ENCODE measurements around the gene SKA2. TPM values are rescaled to one million over a fixed set of nuclear protein-coding genes. Genes with fewer than 3 reads are reported as not detected.

Gene SKA2
- total and polyA plus RNA-seq, 9 of the 15 experiments (the other 6 are each of a cell fraction or from before 2014, with no cell fraction given) = 58.1 to 183 (median 133) TPM

GRCh38 chr17:59106463-59107305, 48.3 kb downstream of the SKA2 start, which contains the start of gene TRIM37 (continued):
- TF ChIP-seq ZMIZ1 (IDR thresholded peaks at IDR 0.05; ENCODE audit: low read depth in 2 of 2, low read length in 2 of 2) (no peak), MCM7 (IDR thresholded peaks at IDR 0.05) (no peak), XRCC3 (IDR thresholded peaks at IDR 0.05) (no peak), FOXK1 (CRISPR knock-in tag; IDR thresholded peaks at IDR 0.05; ENCODE audit: borderline replicate concordance) (peak; percentile 89), ZNF165 (CRISPR knock-in tag; IDR thresholded peaks at IDR 0.05; ENCODE audit: borderline replicate concordance) (peak; percentile 62; the same call in 1 of the 2 replicates), ZC3H4 (CRISPR knock-in tag; IDR thresholded peaks at IDR 0.05; ENCODE audit: borderline replicate concordance) (no peak), SIX5 (IDR thresholded peaks at IDR 0.05; ENCODE audit: borderline replicate concordance in 1 of 2, insufficient read depth in 1 of 2, low read depth in 1 of 2, low read length in 2 of 2) (no peak), PCBP1 (IDR thresholded peaks at IDR 0.05; ENCODE audit: low read depth, low read length, poor library complexity, severe bottlenecking) (no peak), ELK3 (CRISPR knock-in tag; IDR thresholded peaks at IDR 0.05) (no peak), E2F8 (IDR thresholded peaks at IDR 0.05; ENCODE audit: low read depth, partially characterized antibody) (peak; percentile 95), CREM (IDR thresholded peaks at IDR 0.05; ENCODE audit: low read depth) (peak; percentile 51; the same call in 1 of the 2 replicates), CBX2 (IDR thresholded peaks at IDR 0.05; ENCODE audit: insufficient read depth, low read length, poor library complexity, severe bottlenecking) (no peak), ZKSCAN1 (IDR thresholded peaks at IDR 0.05; ENCODE audit: low read depth, low read length) (peak; percentile 60; the same call in 1 of the 2 replicates), NUFIP1 (IDR thresholded peaks at IDR 0.05; ENCODE audit: partially characterized antibody) (no peak), RFX7 (CRISPR knock-in tag; IDR thresholded peaks at IDR 0.05) (no peak), NFIC (IDR thresholded peaks at IDR 0.05) (peak; percentile 11; the same call in 1 of the 2 replicates)

Data from K562 (cell line).